ENCODE results near the gene HHATL. TPM values are rescaled to one million over a fixed set of nuclear protein-coding genes. Genes with fewer than 3 reads are reported as not detected.

Gene HHATL
- polyA plus RNA-seq, 1 donor = 0.18 TPM

DNA sequence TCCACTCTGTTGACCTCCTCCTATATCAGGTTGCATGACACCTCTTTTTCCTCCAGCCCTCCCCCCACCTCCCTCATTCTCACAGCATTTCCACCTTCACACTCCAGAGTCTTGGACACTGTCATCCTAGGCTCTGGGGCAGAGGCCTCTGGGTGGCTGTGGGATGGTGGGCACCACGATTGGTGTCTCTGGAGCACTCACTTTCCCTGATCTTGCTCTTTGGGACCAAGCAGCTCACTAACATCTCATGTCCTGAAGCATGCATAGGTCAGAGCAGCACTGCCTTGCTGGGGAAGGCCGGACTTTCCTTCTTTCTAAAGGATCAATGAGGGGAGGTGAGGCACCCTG lies 34.2 kb downstream of the HHATL start:
- WGBS (ENCODE audit: insufficient coverage, low lambda C conversion rate) = no CpG with 5 or more reads among the region's 2 CpGs

DNA sequence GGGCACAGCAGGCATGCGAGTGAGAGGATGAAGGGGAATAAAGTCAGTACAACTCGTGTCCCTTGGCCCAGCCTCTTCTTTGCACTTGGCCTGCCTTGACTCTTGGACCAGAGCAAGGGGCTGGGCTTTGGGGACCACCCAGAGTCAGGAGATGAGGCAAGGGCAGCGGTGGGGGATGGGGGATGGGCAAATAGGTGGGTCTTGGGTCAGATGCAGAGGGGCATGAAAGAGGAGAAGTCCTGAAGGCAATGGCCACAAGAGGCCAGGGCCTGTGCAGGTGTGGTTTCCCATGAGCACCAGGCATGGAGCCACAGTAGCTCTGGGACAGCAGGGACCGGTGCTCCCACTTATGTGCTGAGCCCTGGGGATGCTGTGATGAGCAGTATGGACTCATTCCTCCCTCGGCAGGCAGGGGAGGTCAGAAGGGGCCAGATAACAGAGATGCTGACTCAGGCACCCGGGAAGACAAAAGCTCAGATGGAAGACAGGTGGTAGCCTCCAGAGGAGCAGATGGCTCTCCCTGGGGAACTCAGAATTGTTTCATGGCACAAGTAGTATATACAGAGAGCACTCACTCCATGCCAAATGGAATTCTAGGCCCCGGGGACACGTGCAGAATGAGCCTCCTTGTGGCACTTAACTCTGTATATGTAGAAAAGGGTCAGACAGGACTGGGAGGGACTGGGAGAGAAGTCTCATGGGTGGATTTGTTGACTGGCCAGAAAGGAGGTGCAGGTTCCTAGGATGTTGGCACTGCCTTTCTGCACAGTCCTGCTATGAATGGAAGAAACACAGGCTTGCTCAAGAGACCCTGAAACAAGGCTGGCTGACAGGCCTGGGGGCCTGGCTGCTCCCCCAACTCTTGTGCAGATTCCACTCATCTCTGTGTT lies 34.8 kb downstream of the HHATL start:
- 40% methylated on average over 1 of the region's 8 CpGs for WGBS (ENCODE audit: insufficient coverage, low lambda C conversion rate)
- Histone ChIP-seq H3K27ac (ENCODE audit: low read length) (no peak overlapping the region), H3K36me3 (ENCODE audit: control insufficient read depth, insufficient read depth, low read length) (no peaks in the 10 kb centered on the region), H3K9me3 (ENCODE audit: control insufficient read depth, low read depth, low read length) (no peaks in the 10 kb centered on the region), H3K27me3 (ENCODE audit: control insufficient read depth, insufficient read depth, low read length) (peaks cover 6% of the 10 kb centered on the region), H3K4me3 (ENCODE audit: low read length) (no peak overlapping the region), H3K4me1 (ENCODE audit: control insufficient read depth, insufficient read depth, low read length) (no peaks in the 10 kb centered on the region)
- no peak for DNase-seq

More for the DNA sequence above, 34.2 kb downstream of the HHATL start:
- H3K4me1 ChIP-seq (ENCODE audit: control insufficient read depth, insufficient read depth, low read length) = no peaks in the 10 kb centered on the region
- DNase-seq = no peak
- no peak overlapping the region for H3K27ac ChIP-seq (ENCODE audit: low read length)
- H3K27me3 ChIP-seq (ENCODE audit: control insufficient read depth, insufficient read depth, low read length) = peaks cover 6% of the 10 kb centered on the region
- H3K4me3 ChIP-seq (ENCODE audit: low read length) = no peak overlapping the region
- no peaks in the 10 kb centered on the region for H3K9me3 ChIP-seq (ENCODE audit: control insufficient read depth, low read depth, low read length)
- H3K36me3 ChIP-seq (ENCODE audit: control insufficient read depth, insufficient read depth, low read length) = no peaks in the 10 kb centered on the region

DNA sequence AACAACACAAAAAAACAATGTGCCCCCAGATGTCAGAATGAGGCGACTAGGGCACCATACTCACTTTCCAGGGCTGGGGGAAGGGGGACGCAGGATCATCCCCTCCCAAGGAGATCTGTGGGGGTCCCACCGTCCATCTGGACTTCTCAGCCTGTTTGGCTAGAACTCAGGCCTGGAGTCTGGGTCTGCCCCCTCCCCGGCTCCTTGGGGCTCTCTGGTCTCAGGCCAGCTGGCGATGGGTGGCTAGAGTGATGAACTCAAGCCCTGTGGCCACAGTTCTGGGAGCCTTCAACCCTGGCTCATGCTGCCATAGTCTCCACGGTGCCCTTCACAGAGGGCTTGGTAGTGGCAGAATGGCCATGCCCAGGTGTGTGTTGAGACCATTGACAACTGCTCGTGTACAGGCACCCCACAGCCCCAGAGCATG lies 35.5 kb downstream of the HHATL start:
- Histone ChIP-seq H3K27ac (ENCODE audit: low read length) (no peak overlapping the region), H3K4me1 (ENCODE audit: control insufficient read depth, insufficient read depth, low read length) (no peaks in the 10 kb centered on the region), H3K36me3 (ENCODE audit: control insufficient read depth, insufficient read depth, low read length) (no peaks in the 10 kb centered on the region), H3K4me3 (ENCODE audit: low read length) (no peak overlapping the region), H3K27me3 (ENCODE audit: control insufficient read depth, insufficient read depth, low read length) (peaks cover 6% of the 10 kb centered on the region), H3K9me3 (ENCODE audit: control insufficient read depth, low read depth, low read length) (no peaks in the 10 kb centered on the region)
- no peak for DNase-seq
- no CpG with 5 or more reads among the region's 7 CpGs for WGBS (ENCODE audit: insufficient coverage, low lambda C conversion rate)

DNA sequence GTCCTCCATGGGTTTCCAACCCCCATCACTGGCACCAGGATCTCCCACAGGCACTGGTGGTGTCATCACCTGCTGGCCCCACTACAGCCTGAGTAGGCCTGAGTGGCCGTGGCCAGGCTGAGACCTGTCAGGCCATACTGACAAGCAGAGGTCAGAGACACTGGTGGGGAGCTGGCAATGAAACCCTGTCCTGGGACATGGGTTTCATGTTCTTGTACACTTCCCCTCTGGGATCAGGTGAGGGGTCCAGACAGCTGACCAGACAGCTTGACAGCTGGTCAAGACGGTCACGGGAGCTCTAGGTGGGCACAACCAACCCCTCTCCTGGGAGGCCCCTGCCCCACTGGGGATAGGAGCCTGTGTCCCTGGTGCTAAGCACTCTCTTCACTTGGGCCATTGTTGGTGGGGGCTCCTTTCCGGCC lies 36.0 kb downstream of the HHATL start:
- Histone ChIP-seq H3K36me3 (ENCODE audit: control insufficient read depth, insufficient read depth, low read length) (no peaks in the 10 kb centered on the region), H3K27me3 (ENCODE audit: control insufficient read depth, insufficient read depth, low read length) (peaks cover 4% of the 10 kb centered on the region), H3K9me3 (ENCODE audit: control insufficient read depth, low read depth, low read length) (no peaks in the 10 kb centered on the region), H3K27ac (ENCODE audit: low read length) (no peak overlapping the region), H3K4me1 (ENCODE audit: control insufficient read depth, insufficient read depth, low read length) (no peaks in the 10 kb centered on the region), H3K4me3 (ENCODE audit: low read length) (no peak overlapping the region)
- no CpG with 5 or more reads among the region's 4 CpGs for WGBS (ENCODE audit: insufficient coverage, low lambda C conversion rate)
- no peak for DNase-seq

DNA sequence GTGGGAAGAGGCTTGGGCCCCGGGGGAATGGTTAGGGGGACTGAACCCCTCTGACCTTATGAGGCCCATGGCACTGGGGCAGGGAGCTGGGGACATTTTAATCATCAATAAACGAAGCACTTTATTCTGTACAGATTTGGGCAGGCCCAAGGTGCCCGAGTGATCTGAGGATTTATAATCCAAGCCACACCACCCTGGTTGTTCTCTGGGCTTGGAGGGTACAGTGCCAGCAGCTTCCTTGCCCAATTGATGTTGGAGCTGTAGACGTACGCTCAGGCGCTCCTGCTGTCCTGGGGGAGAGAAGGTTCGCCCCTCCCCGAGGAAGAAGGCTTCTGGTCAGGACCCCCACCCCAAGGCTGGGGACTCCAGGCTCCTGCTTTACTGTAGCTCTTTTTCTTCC lies 36.6 kb downstream of the HHATL start:
- Histone ChIP-seq H3K36me3 (ENCODE audit: control insufficient read depth, insufficient read depth, low read length) (no peaks in the 10 kb centered on the region), H3K4me1 (ENCODE audit: control insufficient read depth, insufficient read depth, low read length) (no peaks in the 10 kb centered on the region), H3K27me3 (ENCODE audit: control insufficient read depth, insufficient read depth, low read length) (peaks cover 4% of the 10 kb centered on the region), H3K4me3 (ENCODE audit: low read length) (no peak overlapping the region), H3K9me3 (ENCODE audit: control insufficient read depth, low read depth, low read length) (no peaks in the 10 kb centered on the region), H3K27ac (ENCODE audit: low read length) (no peak overlapping the region)
- DNase-seq = no peak
- WGBS (ENCODE audit: insufficient coverage, low lambda C conversion rate) = no CpG with 5 or more reads among the region's 8 CpGs

DNA sequence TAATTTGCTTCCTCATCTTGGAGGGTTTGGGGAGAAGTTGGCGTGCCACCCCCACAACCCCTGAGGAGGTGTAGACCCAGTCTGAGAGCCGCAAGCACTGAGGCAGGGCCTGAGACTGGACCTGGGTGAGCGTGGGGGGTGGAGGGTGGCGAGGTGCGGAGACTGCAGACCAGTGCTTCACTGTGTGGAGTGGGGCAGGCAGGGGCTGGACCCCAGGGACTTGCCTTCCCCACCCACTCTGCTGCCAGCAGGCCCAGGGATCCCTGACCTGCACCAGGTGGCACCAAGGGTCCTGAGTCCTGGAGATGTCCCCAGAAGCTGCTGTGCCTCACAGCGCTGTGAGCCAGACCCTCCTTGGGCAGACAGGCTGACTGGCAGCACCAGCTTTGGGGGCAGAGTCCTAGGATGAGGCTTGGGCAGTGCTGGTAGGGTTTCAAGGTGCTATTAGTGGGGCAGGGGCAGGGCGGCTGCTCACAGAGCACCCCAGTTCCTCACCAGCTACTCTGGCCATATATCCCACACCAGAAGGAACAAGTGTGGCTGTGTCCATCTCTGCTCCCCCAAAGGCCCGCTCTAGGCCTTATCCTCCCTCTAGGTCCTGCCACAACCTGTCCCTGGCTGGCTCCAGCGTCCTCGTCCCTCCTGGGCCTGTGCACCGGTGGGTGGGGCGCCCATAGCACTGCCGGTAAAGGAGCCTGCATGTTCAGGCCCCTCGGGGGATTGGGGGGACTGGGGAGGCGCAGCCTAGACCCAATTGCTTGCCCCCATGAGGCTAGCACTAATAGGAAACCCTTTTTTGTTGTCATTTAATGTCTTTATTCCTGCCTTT lies 37.3 kb downstream of the HHATL start:
- Histone ChIP-seq H3K27me3 (ENCODE audit: control insufficient read depth, insufficient read depth, low read length) (peaks cover 4% of the 10 kb centered on the region), H3K36me3 (ENCODE audit: control insufficient read depth, insufficient read depth, low read length) (peaks cover 5% of the 10 kb centered on the region), H3K9me3 (ENCODE audit: control insufficient read depth, low read depth, low read length) (no peaks in the 10 kb centered on the region), H3K4me1 (ENCODE audit: control insufficient read depth, insufficient read depth, low read length) (no peaks in the 10 kb centered on the region), H3K4me3 (ENCODE audit: low read length) (no peak overlapping the region), H3K27ac (ENCODE audit: low read length) (no peak overlapping the region)
- no peak for DNase-seq
- WGBS (ENCODE audit: insufficient coverage, low lambda C conversion rate) = no CpG with 5 or more reads among the region's 15 CpGs

DNA sequence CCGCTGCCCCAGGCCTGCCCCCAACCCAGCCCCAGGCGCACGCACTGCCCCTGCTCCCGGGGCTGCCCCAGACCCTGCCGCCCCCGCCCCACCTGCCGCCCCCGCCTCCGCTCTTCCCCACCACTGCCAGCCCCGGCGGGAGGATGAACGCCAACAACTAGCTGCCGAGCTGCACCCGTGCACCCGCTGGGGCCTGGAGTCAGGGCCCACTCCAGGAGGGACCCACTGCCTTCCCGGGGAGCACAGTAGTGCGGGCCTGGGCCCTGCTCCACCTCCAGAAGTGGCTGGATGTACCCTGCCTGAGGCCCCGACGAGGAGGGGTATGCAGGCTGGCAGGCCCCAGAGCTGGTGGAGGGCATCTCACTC lies 38.2 kb downstream of the HHATL start:
- no peaks in the 10 kb centered on the region for H3K9me3 ChIP-seq (ENCODE audit: control insufficient read depth, low read depth, low read length)
- DNase-seq = no peak
- H3K27ac ChIP-seq (ENCODE audit: low read length) = no peak overlapping the region
- WGBS (ENCODE audit: insufficient coverage, low lambda C conversion rate) = no CpG with 5 or more reads among the region's 19 CpGs
- peaks cover 12% of the 10 kb centered on the region for H3K36me3 ChIP-seq (ENCODE audit: control insufficient read depth, insufficient read depth, low read length)
- H3K27me3 ChIP-seq (ENCODE audit: control insufficient read depth, insufficient read depth, low read length) = peaks cover 4% of the 10 kb centered on the region
- H3K4me1 ChIP-seq (ENCODE audit: control insufficient read depth, insufficient read depth, low read length) = no peaks in the 10 kb centered on the region
- H3K4me3 ChIP-seq (ENCODE audit: low read length) = no peak overlapping the region

DNA sequence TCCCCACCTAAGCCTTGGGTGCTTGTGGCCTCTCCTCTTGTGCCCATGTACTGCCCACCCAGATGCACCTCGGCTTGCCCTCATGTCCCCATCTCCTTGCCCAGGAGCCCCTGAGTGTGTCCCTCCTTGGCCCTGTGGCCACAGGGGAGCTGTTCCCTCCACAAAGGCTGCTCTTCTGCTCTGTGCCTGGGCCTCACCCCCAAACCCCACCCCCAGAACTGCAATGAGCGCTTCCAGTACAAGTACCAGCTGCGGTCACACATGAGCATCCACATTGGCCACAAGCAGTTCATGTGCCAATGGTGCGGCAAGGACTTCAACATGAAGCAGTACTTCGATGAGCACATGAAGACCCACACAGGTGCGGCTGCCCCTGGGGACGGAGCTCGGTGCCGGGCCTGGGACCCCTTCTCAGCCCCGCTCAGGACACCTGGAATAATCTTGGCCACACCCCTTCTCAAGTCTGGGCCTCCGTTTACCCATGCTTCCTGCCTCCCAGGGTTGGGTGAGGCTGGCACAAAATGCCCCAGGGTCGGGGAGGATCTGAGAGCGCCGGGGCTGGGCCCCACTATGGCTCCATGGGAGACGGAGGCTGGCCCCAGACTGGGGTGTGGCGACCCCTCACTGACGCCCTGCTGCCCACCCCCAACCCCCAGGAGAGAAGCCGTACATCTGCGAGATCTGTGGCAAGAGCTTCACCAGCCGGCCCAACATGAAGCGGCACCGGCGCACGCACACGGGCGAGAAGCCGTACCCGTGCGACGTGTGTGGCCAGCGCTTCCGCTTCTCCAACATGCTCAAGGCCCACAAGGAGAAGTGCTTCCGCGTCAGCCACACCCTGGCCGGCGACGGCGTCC lies 38.8 kb downstream of the HHATL start:
- Histone ChIP-seq H3K4me3 (ENCODE audit: low read length) (no peak overlapping the region), H3K9me3 (ENCODE audit: control insufficient read depth, low read depth, low read length) (no peaks in the 10 kb centered on the region), H3K27me3 (ENCODE audit: control insufficient read depth, insufficient read depth, low read length) (peaks cover 4% of the 10 kb centered on the region), H3K27ac (ENCODE audit: low read length) (no peak overlapping the region), H3K36me3 (ENCODE audit: control insufficient read depth, insufficient read depth, low read length) (peaks cover 15% of the 10 kb centered on the region), H3K4me1 (ENCODE audit: control insufficient read depth, insufficient read depth, low read length) (no peaks in the 10 kb centered on the region)
- no peak for DNase-seq
- no CpG with 5 or more reads among the region's 38 CpGs for WGBS (ENCODE audit: insufficient coverage, low lambda C conversion rate)

DNA sequence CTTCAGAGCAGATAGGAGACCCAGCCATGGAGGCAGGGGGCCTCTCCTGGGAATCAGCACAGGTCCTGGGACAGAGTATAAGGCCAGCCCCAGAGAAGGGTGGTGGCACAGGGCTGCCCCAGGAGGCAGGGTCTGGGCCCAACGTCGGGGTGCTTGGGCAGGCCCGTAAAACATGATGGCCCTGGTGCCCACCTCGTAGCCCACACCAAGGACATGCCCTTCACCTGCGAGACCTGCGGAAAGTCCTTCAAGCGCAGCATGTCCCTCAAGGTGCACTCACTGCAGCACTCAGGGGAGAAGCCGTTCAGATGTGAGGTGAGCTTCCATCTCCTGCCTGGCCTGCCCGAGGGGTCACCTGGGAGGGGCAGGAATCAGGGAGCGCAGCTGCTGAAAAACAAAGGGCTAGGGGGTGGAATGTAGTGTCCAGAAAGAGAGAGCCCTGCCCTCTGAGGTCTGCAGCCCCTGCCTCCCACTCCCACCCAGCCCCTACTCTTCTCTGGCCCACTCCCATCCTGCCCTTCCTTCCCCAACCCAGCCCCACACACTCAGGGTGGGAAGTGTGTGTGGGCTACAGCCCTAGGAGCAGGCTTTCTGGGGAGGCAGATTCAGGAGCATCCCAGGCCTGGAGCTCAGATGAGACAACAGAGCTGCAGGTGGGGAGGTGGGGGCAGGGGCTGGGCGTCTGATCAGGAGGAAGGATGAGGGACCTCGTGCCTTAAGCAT lies 39.6 kb downstream of the HHATL start:
- Histone ChIP-seq H3K4me3 (ENCODE audit: low read length) (no peak overlapping the region), H3K27me3 (ENCODE audit: control insufficient read depth, insufficient read depth, low read length) (no peaks in the 10 kb centered on the region), H3K36me3 (ENCODE audit: control insufficient read depth, insufficient read depth, low read length) (peaks cover 19% of the 10 kb centered on the region), H3K4me1 (ENCODE audit: control insufficient read depth, insufficient read depth, low read length) (no peaks in the 10 kb centered on the region), H3K27ac (ENCODE audit: low read length) (no peak overlapping the region), H3K9me3 (ENCODE audit: control insufficient read depth, low read depth, low read length) (no peaks in the 10 kb centered on the region)
- WGBS (ENCODE audit: insufficient coverage, low lambda C conversion rate) = no CpG with 5 or more reads among the region's 12 CpGs
- no peak for DNase-seq

Measured in large intestine (tissue), 3 donors.